NCI-H1092 (cell line): ENCODE results near the gene CDK17.

ENCODE experiments used
- DNase-seq: peaks from one replicate; lab custom pipeline; 2025; lab: John Stamatoyannopoulos, UW

CDK17 gene

GRCh38 chr12:96237465-96238077, 162.7 kb downstream of the CDK17 start:
- peak; percentile 45 for DNase-seq

- DNase-seq, result no peak
These were observed 163.2 kb downstream of the CDK17 start for GRCh38 chr12:96237035-96237434.

- DNase-seq, result no peak
These were observed 163.9 kb downstream of the CDK17 start for GRCh38 chr12:96236221-96236822.

- no peak for DNase-seq
These were observed 164.8 kb downstream of the CDK17 start for GRCh38 chr12:96235484-96235826.

GRCh38 chr12:96234591-96235483, 165.4 kb downstream of the CDK17 start:
- no peak for DNase-seq

- DNase-seq, result peak; percentile 88
These were observed 166.2 kb downstream of the CDK17 start for GRCh38 chr12:96233939-96234461.

- DNase-seq, result no peak
These were observed 167.1 kb downstream of the CDK17 start for GRCh38 chr12:96233168-96233567.

- DNase-seq, result no peak
These were observed 169.6 kb downstream of the CDK17 start for GRCh38 chr12:96230646-96231045.

GRCh38 chr12:96228566-96229248, 171.5 kb downstream of the CDK17 start:
- no peak for DNase-seq
